Fibroblast of lung (primary cell): ENCODE data around the gene KRT25. TPM values are rescaled to one million over a fixed set of nuclear protein-coding genes. Genes with fewer than 3 reads are reported as not detected.

ENCODE experiments used
- DNase-seq, 2 donors: peaks; one replicate each; pipeline versions ENCODE4 v3.0.0 to v3.0.0-alpha.2; 2010; ENCODE audit warnings: low read depth in 2 of 2
- H2AFZ ChIP-seq: 2 replicates; pipeline ENCODE4 v1.5.1; 2012; ENCODE audit warnings: low read length, control low read depth, inconsistent platforms
- H3K27ac ChIP-seq: 2 replicates; pipeline ENCODE4 v1.5.1; 2011; ENCODE audit warnings: low read length, control low read depth; ENCODE audit not compliant: insufficient read depth
- H3K27me3 ChIP-seq: 2 replicates; pipeline ENCODE4 v1.5.1; 2011; ENCODE audit warnings: mild to moderate bottlenecking, low read length; ENCODE audit not compliant: control insufficient read depth, insufficient read depth
- H3K36me3 ChIP-seq: 2 replicates; pipeline ENCODE4 v1.5.1; 2011; ENCODE audit warnings: low read length; ENCODE audit not compliant: control insufficient read depth, insufficient read depth
- H3K4me1 ChIP-seq: 2 replicates; pipeline ENCODE4 v1.5.1; 2011; ENCODE audit warnings: low read length; ENCODE audit not compliant: control insufficient read depth, insufficient read depth; ENCODE audit errors: extremely low read depth
- H3K4me2 ChIP-seq: 2 replicates; pipeline ENCODE4 v1.5.1; 2011; ENCODE audit warnings: low read length, control low read depth; ENCODE audit not compliant: insufficient read depth; ENCODE audit errors: extremely low read depth
- H3K4me3 ChIP-seq, 4 experiments: fragments of 200-600 bp in 1 of 4; sonication (generic) in 1 of 4; replicated peaks in 1 of 4; 2 replicates each; pipeline ENCODE4 v1.5.1; 2011 to 2016; ENCODE audit warnings: low read length in 4 of 4, low read depth in 3 of 4, mild to moderate bottlenecking in 3 of 4, control low read depth in 2 of 4, inconsistent platforms in 1 of 4, mixed read lengths in 1 of 4; ENCODE audit not compliant: insufficient read depth in 1 of 4; ENCODE audit errors: control extremely low read depth in 1 of 4
- H3K79me2 ChIP-seq: 2 replicates; pipeline ENCODE4 v1.5.1; 2012; ENCODE audit warnings: mild to moderate bottlenecking, low read length, inconsistent platforms; ENCODE audit not compliant: control insufficient read depth, insufficient read depth
- H3K9ac ChIP-seq: 2 replicates; pipeline ENCODE4 v1.5.1; 2011; ENCODE audit warnings: mild to moderate bottlenecking, low read length, control low read depth; ENCODE audit not compliant: insufficient read depth
- H3K9me3 ChIP-seq: 2 replicates; pipeline ENCODE4 v1.5.1; 2012; ENCODE audit warnings: low read depth, low read length; ENCODE audit not compliant: control insufficient read depth, insufficient read depth
- H4K20me1 ChIP-seq: 2 replicates; pipeline ENCODE4 v1.5.1; 2011; ENCODE audit warnings: low read length; ENCODE audit not compliant: control insufficient read depth, insufficient read depth; ENCODE audit errors: extremely low read depth
- EZH2 ChIP-seq: IDR thresholded peaks from 2 replicates; pipeline ENCODE4 v1.5.1; 2012; ENCODE audit warnings: low read length, control low read depth, mild to moderate bottlenecking; ENCODE audit errors: missing control alignments
- polyA plus RNA-seq, 2 donors: library from polyadenylated mRNA; depleted of rRNA in 1 of 2; stranded (reverse) in 1 of 2; unstranded in 1 of 2; fragments of >200 nt; gene quantifications; 2 replicates each; pipeline ENCODE4 v1.2.1, GENCODE V29; 2011 to 2012; ENCODE audit warnings: missing spikeins in 1 of 2
- total RNA-seq: library from RNA; depleted of rRNA; stranded (reverse); fragments of >200 nt; gene quantifications from 2 replicates; pipeline ENCODE4 v1.2.1, GENCODE V29; 2014
- TF ChIP-seq, protein P1 (sequence below), 2 donors: IDR thresholded peaks in 1 of 2; conservative IDR thresholded peaks in 1 of 2; 1 replicate in 1 of 2; 2 replicates in 1 of 2; pipeline ENCODE4 v1.5.1; 2011 to 2012; ENCODE audit warnings: low read length in 2 of 2, control low read depth in 1 of 2, inconsistent platforms in 1 of 2, low read depth in 1 of 2, mild to moderate bottlenecking in 1 of 2

The KRT25 gene
- total and polyA plus RNA-seq, 2 donors (not counting 1 experiment from before 2014, with no cell fraction given): not detected

DNA sequence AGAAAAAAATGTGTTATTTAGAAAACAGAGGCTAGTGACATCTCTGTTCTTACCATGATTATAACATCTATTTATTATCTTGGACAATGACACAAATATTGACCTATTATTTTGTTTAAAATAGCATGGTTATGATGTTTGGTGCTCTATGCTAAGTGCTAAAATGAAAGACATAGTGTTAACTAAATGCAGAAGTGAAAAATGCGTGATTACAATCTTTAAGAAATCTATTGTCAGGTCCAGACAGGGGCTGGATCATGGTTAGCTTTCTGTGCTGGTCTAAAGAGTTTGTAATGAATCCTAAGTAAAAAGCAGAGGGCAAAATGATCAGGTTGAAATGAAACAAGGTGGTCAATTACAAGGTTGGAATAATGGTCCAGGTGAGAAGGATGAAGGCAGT, 45.2 kb upstream of the KRT25 start:
- Histone ChIP-seq H2AFZ (no peak overlapping the region), H3K4me2 (no peak overlapping the region), H3K36me3 (no peaks in the 10 kb centered on the region), H3K27me3 (peaks cover 24% of the 10 kb centered on the region), H3K9me3 (no peaks in the 10 kb centered on the region), H3K27ac (no peak overlapping the region), H3K4me1 (no peaks in the 10 kb centered on the region), H3K79me2 (no peaks in the 10 kb centered on the region), H3K9ac (no peak overlapping the region), H4K20me1 (no peaks in the 10 kb centered on the region), H3K4me3 (no peak overlapping the region)
- TF ChIP-seq, protein P1, sequence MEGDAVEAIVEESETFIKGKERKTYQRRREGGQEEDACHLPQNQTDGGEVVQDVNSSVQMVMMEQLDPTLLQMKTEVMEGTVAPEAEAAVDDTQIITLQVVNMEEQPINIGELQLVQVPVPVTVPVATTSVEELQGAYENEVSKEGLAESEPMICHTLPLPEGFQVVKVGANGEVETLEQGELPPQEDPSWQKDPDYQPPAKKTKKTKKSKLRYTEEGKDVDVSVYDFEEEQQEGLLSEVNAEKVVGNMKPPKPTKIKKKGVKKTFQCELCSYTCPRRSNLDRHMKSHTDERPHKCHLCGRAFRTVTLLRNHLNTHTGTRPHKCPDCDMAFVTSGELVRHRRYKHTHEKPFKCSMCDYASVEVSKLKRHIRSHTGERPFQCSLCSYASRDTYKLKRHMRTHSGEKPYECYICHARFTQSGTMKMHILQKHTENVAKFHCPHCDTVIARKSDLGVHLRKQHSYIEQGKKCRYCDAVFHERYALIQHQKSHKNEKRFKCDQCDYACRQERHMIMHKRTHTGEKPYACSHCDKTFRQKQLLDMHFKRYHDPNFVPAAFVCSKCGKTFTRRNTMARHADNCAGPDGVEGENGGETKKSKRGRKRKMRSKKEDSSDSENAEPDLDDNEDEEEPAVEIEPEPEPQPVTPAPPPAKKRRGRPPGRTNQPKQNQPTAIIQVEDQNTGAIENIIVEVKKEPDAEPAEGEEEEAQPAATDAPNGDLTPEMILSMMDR (conservative IDR thresholded peaks at IDR 0.05 in 1 of 2, IDR thresholded peaks at IDR 0.05 in 1 of 2; ENCODE audit: low read depth in 1 of 2, low read length in 2 of 2): no peak
- no peak for TF ChIP-seq EZH2
- no peak for DNase-seq

DNA sequence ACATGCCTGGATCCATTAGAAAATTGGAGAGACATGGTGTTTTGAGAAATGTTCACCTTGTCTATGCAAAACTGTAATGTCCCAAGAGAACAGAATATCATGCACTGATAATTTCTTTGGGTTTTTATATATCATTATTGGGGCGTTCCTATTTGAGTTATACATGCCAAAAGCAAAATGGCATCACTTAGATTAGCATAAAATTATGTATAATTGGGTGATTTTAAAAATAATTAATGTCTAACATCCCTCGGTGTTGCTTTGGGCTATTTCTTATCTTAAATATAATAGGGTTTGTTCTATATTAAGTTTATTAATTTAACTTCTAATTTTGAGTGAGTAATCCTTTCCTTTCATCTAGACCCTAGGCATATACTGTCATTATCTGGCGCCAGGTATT, 44.7 kb upstream of the KRT25 start, which contains the start of gene KRT28:
TSS of gene KRT28 (minus strand) at position 101 of the 400 bp plus-strand sequence. CDS start at position 35, 66 bp downstream.
- no peak for TF ChIP-seq EZH2
- TF ChIP-seq, protein P1 (conservative IDR thresholded peaks at IDR 0.05 in 1 of 2, IDR thresholded peaks at IDR 0.05 in 1 of 2; ENCODE audit: low read depth in 1 of 2, low read length in 2 of 2): no peak
- Histone ChIP-seq H3K36me3 (no peaks in the 10 kb centered on the region), H3K79me2 (no peaks in the 10 kb centered on the region), H3K9ac (no peak within 1 kb of the TSS), H3K9me3 (no peaks in the 10 kb centered on the region), H3K4me3 (no peak within 1 kb of the TSS), H4K20me1 (no peaks in the 10 kb centered on the region), H3K27ac (no peak within 1 kb of the TSS), H3K27me3 (peaks cover 23% of the 10 kb centered on the region), H3K4me1 (no peaks in the 10 kb centered on the region), H2AFZ (no peak within 1 kb of the TSS), H3K4me2 (no peak within 1 kb of the TSS)
- no peak for DNase-seq

DNA sequence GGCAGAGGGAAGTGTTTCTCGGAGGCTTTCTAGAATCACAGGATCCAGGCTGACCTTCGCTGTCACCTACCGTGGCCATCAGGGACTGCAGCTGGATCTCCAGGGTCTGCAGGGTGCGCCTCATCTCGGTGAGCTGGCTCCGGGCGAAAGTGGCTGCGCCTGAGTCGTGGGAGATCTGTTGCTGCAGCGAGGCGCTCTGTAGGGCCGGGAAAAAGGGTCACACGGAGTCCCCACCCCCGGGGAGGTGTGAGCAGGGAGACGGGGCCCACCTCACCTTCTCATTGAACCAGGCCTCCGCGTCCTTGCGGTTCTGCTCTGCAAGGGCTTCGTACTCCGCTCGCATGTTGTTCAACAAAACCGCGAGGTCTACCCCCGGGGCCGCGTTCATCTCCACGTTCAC, 41.7 kb upstream of the KRT25 start:
- DNase-seq: no peak
- H3K79me2 ChIP-seq: no peaks in the 10 kb centered on the region
- H3K27ac ChIP-seq: no peak overlapping the region
- no peaks in the 10 kb centered on the region for H4K20me1 ChIP-seq
- H3K27me3 ChIP-seq: peaks cover 20% of the 10 kb centered on the region
- no peak overlapping the region for H3K4me3 ChIP-seq
- no peaks in the 10 kb centered on the region for H3K36me3 ChIP-seq
- no peak for TF ChIP-seq EZH2
- TF ChIP-seq, protein P1 (conservative IDR thresholded peaks at IDR 0.05 in 1 of 2, IDR thresholded peaks at IDR 0.05 in 1 of 2; ENCODE audit: low read depth in 1 of 2, low read length in 2 of 2): no peak
- no peak overlapping the region for H3K4me2 ChIP-seq
- no peaks in the 10 kb centered on the region for H3K4me1 ChIP-seq
- H2AFZ ChIP-seq: no peak overlapping the region
- no peak overlapping the region for H3K9ac ChIP-seq
- H3K9me3 ChIP-seq: no peaks in the 10 kb centered on the region
